Measurements from ENCODE around the gene ZIC4.

The ZIC4 gene

GRCh38 chr3:147369231-147369630 is 37.1 kb downstream of the ZIC4 start:
- H3K4me3 ChIP-seq = no peak overlapping the region

DNA sequence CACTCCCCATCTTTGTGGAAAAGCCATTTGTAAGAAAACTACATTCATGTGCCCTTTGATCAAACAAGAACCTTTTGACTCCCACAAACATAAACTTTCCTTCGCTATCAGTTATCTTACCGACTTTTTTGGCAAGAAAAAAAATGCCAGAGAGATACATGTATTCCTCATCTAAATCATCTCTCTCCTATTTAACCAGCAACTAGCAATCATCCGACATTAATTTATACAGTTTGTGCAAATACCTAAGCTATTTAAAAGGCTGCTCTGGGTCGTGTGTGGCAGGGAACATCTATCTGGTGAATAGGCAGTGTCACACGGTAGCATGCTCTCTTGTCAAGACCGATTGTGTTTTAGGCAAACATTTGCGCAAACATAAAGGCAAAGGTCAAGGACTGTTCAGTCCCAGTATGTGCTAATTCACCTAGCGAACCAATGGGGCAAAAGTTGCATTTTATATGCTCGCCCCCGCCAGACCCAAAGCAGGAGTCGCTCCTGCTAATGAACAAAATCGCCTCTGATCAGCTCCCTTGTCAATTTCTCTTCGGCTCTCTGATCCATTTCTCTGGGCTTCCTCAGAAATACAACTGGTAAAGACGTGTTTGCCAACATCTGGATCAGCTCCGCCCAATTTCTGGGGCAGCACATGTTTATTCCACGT is 37.7 kb downstream of the ZIC4 start:
- Histone ChIP-seq H3K9me3 (no peaks in the 10 kb centered on the region), H3K27ac (no peak overlapping the region), H3K4me1 (no peaks in the 10 kb centered on the region), H3K4me3 (no peak overlapping the region), H3K27me3 (peaks cover 0 to 76% of the 10 kb centered on the region in 2 donors), H3K36me3 (no peaks in the 10 kb centered on the region)
- intact Hi-C loops (cut with DNase I; ENCODE audit: low total_unique reads) = no loop called here
- TF ChIP-seq, protein P1, sequence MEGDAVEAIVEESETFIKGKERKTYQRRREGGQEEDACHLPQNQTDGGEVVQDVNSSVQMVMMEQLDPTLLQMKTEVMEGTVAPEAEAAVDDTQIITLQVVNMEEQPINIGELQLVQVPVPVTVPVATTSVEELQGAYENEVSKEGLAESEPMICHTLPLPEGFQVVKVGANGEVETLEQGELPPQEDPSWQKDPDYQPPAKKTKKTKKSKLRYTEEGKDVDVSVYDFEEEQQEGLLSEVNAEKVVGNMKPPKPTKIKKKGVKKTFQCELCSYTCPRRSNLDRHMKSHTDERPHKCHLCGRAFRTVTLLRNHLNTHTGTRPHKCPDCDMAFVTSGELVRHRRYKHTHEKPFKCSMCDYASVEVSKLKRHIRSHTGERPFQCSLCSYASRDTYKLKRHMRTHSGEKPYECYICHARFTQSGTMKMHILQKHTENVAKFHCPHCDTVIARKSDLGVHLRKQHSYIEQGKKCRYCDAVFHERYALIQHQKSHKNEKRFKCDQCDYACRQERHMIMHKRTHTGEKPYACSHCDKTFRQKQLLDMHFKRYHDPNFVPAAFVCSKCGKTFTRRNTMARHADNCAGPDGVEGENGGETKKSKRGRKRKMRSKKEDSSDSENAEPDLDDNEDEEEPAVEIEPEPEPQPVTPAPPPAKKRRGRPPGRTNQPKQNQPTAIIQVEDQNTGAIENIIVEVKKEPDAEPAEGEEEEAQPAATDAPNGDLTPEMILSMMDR (IDR thresholded peaks at IDR 0.05) = no peak
- no peak for DNase-seq

More at GRCh38 chr3:147369231-147369630, 37.1 kb downstream of the ZIC4 start:
- intact Hi-C loops (cut with DNase I; ENCODE audit: low total_unique reads) = no loop called here
- TF ChIP-seq, protein P1 (IDR thresholded peaks at IDR 0.05) = no peak
- no peak for DNase-seq
- no peaks in the 10 kb centered on the region for H3K4me1 ChIP-seq
- H3K27me3 ChIP-seq = peaks cover 0 to 78% of the 10 kb centered on the region in 2 donors
- H3K27ac ChIP-seq = no peak overlapping the region
- no peaks in the 10 kb centered on the region for H3K36me3 ChIP-seq
- no peaks in the 10 kb centered on the region for H3K9me3 ChIP-seq

GRCh38 chr3:147368151-147368550 is 38.2 kb downstream of the ZIC4 start:
- Histone ChIP-seq H3K27ac (no peak overlapping the region), H3K4me1 (no peaks in the 10 kb centered on the region), H3K4me3 (no peak overlapping the region), H3K27me3 (peaks cover 0 to 72% of the 10 kb centered on the region in 2 donors), H3K9me3 (no peaks in the 10 kb centered on the region), H3K36me3 (no peaks in the 10 kb centered on the region)
- no peak for DNase-seq
- TF ChIP-seq, protein P1 (IDR thresholded peaks at IDR 0.05) = no peak
- intact Hi-C loops (cut with DNase I; ENCODE audit: low total_unique reads) = no loop called here

DNA sequence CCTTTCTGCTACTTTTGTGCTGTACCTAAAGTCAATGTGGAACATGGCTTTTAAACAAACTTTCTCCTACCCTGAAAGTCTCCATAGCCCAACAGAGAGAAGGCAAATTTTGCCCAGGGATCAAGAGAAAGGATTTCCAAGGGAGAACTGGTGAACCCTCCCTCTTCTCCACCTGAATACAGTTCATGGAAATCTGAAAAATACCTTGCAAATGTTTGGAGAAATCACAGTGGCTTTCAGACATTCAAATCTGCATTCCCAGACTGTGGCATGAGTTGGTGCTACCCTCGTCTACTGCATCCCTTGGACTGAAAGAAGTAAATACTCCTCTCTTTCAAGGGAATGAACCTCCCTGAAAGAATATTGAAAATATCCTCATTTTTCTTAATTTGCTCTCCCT is 38.7 kb downstream of the ZIC4 start:
- H3K36me3 ChIP-seq = no peaks in the 10 kb centered on the region
- intact Hi-C loops (cut with DNase I; ENCODE audit: low total_unique reads) = no loop called here
- no peaks in the 10 kb centered on the region for H3K9me3 ChIP-seq
- TF ChIP-seq, protein P1 (IDR thresholded peaks at IDR 0.05) = no peak
- peaks cover 0 to 67% of the 10 kb centered on the region in 2 donors for H3K27me3 ChIP-seq
- no peak overlapping the region for H3K27ac ChIP-seq
- H3K4me3 ChIP-seq = no peak overlapping the region
- no peak for DNase-seq
- no peaks in the 10 kb centered on the region for H3K4me1 ChIP-seq

GRCh38 chr3:147365196-147366115 is 40.9 kb downstream of the ZIC4 start:
- Histone ChIP-seq H3K36me3 (no peaks in the 10 kb centered on the region), H3K27me3 (peaks cover 0 to 63% of the 10 kb centered on the region in 2 donors), H3K27ac (no peak overlapping the region), H3K4me3 (no peak overlapping the region), H3K4me1 (no peaks in the 10 kb centered on the region), H3K9me3 (no peaks in the 10 kb centered on the region)
- TF ChIP-seq, protein P1 (IDR thresholded peaks at IDR 0.05) = no peak
- DNase-seq = no peak
- intact Hi-C loops (cut with DNase I; ENCODE audit: low total_unique reads) = no loop called here
